Astrocyte (in vitro differentiated cells and primary cell): ENCODE measurements around the gene USP44. TPM values are rescaled to one million over a fixed set of nuclear protein-coding genes. Genes with fewer than 3 reads are reported as not detected.

Experiments used
- DNase-seq: peaks from one replicate; pipeline ENCODE4 v3.0.0-alpha.2; 2010; ENCODE audit warnings: low read depth
- FAIRE-seq: peaks from 2 replicates; lab custom pipeline; 2011; peaks lifted over from hg19 to GRCh38; lab: Jason Lieb, UNC
- H2AFZ ChIP-seq: 2 replicates; pipeline ENCODE4 v1.6.0; 2012; ENCODE audit warnings: low read depth, low read length, inconsistent platforms
- H3K27ac ChIP-seq: 2 replicates; pipeline ENCODE4 v1.5.1; 2011; ENCODE audit warnings: low read depth, low read length, inconsistent platforms
- H3K27me3 ChIP-seq: 2 replicates; pipeline ENCODE4 v1.6.0; 2011; ENCODE audit warnings: low read length, inconsistent platforms; ENCODE audit not compliant: insufficient read depth
- H3K36me3 ChIP-seq: 2 replicates; pipeline ENCODE4 v1.5.1; 2011; ENCODE audit warnings: low read length, inconsistent platforms; ENCODE audit not compliant: insufficient read depth
- H3K4me1 ChIP-seq: 2 replicates; pipeline ENCODE4 v1.5.1; 2011; ENCODE audit warnings: low read length, inconsistent platforms; ENCODE audit not compliant: insufficient read depth
- H3K4me2 ChIP-seq: 2 replicates; pipeline ENCODE4 v1.6.0; 2012; ENCODE audit warnings: low read length, inconsistent platforms
- H3K4me3 ChIP-seq: 2 replicates; pipeline ENCODE4 v1.5.1; 2011; ENCODE audit warnings: low read depth, mild to moderate bottlenecking, low read length, inconsistent platforms; ENCODE audit not compliant: insufficient read depth
- H3K79me2 ChIP-seq: 2 replicates; pipeline ENCODE4 v1.6.0; 2012; ENCODE audit warnings: mild to moderate bottlenecking, low read length, inconsistent platforms; ENCODE audit not compliant: insufficient read depth
- H3K9ac ChIP-seq: 2 replicates; pipeline ENCODE4 v1.6.0; 2012; ENCODE audit warnings: mild to moderate bottlenecking, low read length, inconsistent platforms
- H3K9me3 ChIP-seq: 2 replicates; pipeline ENCODE4 v1.5.1; 2012; ENCODE audit warnings: low read depth, mild to moderate bottlenecking, low read length, inconsistent platforms; ENCODE audit not compliant: insufficient read depth
- H4K20me1 ChIP-seq: 2 replicates; pipeline ENCODE4 v1.6.0; 2012; ENCODE audit warnings: low read length, inconsistent platforms; ENCODE audit not compliant: insufficient read depth
- H3K27ac Mint-ChIP-seq: one replicate; pipeline ENCODE4 v1.8.0; 2021; ENCODE audit warnings: mild to moderate bottlenecking, mixed read lengths; ENCODE audit not compliant: unreplicated experiment
- H3K27me3 Mint-ChIP-seq: one replicate; pipeline ENCODE4 v1.8.0; 2021; ENCODE audit warnings: low read depth, mixed read lengths; ENCODE audit not compliant: unreplicated experiment
- H3K36me3 Mint-ChIP-seq: one replicate; pipeline ENCODE4 v1.8.0; 2021; ENCODE audit warnings: low read depth, mixed read lengths; ENCODE audit not compliant: unreplicated experiment
- H3K4me1 Mint-ChIP-seq: one replicate; pipeline ENCODE4 v1.8.0; 2021; ENCODE audit warnings: low read depth, mixed read lengths; ENCODE audit not compliant: unreplicated experiment
- H3K4me3 Mint-ChIP-seq: one replicate; pipeline ENCODE4 v1.8.0; 2021; ENCODE audit warnings: mild to moderate bottlenecking, moderate library complexity, mixed read lengths; ENCODE audit not compliant: unreplicated experiment
- H3K9me3 Mint-ChIP-seq: one replicate; pipeline ENCODE4 v1.8.0; 2021; ENCODE audit warnings: mild to moderate bottlenecking, mixed read lengths; ENCODE audit not compliant: unreplicated experiment
- CTCF ChIP-seq: IDR thresholded peaks from 2 replicates; pipeline ENCODE4 v1.5.1; 2011; ENCODE audit warnings: low read depth, mild to moderate bottlenecking, inconsistent platforms, low read length, moderate library complexity; ENCODE audit not compliant: insufficient read depth
- EZH2 ChIP-seq: IDR thresholded peaks from 2 replicates; pipeline ENCODE4 v1.6.1; 2012; ENCODE audit warnings: mild to moderate bottlenecking, low read length, inconsistent platforms; ENCODE audit not compliant: insufficient read depth
- total RNA-seq: library from RNA; stranded (reverse); gene quantifications from 2 replicates; pipeline ENCODE4 v1.2.1, GENCODE V29; 2021

USP44 gene
- total RNA-seq, 1 donor from 2014 or later: 5.4 TPM

- H3K27ac ChIP-seq: no peak overlapping the region
- no peak overlapping the region for H2AFZ ChIP-seq
- H3K4me3 ChIP-seq: no peak overlapping the region
- no peaks in the 10 kb centered on the region for H3K4me1 ChIP-seq
- no peaks in the 10 kb centered on the region for H3K9me3 ChIP-seq
- no peaks in the 10 kb centered on the region for H3K36me3 ChIP-seq
- DNase-seq (no peak), FAIRE-seq (no peak)
- Mint-ChIP-seq H3K36me3 (no peaks in the 10 kb centered on the region), H3K27me3 (no peaks in the 10 kb centered on the region), H3K9me3 (no peaks in the 10 kb centered on the region), H3K27ac (no peak overlapping the region), H3K4me3 (no peak overlapping the region), H3K4me1 (peaks cover 8% of the 10 kb centered on the region)
- no peak overlapping the region for H3K9ac ChIP-seq
- no peak overlapping the region for H3K4me2 ChIP-seq
- no peaks in the 10 kb centered on the region for H4K20me1 ChIP-seq
- H3K27me3 ChIP-seq: no peaks in the 10 kb centered on the region
- H3K79me2 ChIP-seq: no peaks in the 10 kb centered on the region
- TF ChIP-seq CTCF (no peak), EZH2 (no peak)
Measured at GRCh38 chr12:95590775-95591174, 39.5 kb upstream of the USP44 start.

DNA sequence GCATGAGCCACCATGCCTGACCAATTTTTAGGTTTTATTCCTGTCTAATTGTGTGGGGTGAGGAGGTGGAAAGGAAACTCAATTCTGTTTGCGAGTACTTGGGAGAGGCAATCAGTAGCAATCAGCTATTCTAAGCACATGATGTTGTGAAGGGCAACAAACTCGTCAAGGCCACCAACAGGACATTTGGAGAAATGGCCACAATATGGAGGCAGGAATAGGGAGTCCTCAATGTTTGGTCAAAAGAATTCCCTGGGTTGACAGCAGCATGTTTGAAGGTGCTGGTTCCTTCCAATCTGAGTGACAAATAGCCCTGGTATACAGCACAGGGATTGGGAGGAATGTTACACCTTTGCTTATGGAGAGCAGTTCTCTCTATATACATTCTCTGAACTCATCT lies 32.7 kb upstream of the USP44 start:
- Mint-ChIP-seq H3K4me1 (no peaks in the 10 kb centered on the region), H3K4me3 (no peak overlapping the region), H3K27ac (no peak overlapping the region), H3K9me3 (no peaks in the 10 kb centered on the region), H3K36me3 (no peaks in the 10 kb centered on the region), H3K27me3 (no peaks in the 10 kb centered on the region)
- DNase-seq (no peak), FAIRE-seq (no peak)
- TF ChIP-seq EZH2 (no peak), CTCF (no peak)
- Histone ChIP-seq H3K4me3 (no peak overlapping the region), H3K36me3 (no peaks in the 10 kb centered on the region), H3K4me1 (no peaks in the 10 kb centered on the region), H3K4me2 (no peak overlapping the region), H4K20me1 (no peaks in the 10 kb centered on the region), H3K27ac (no peak overlapping the region), H2AFZ (no peak overlapping the region), H3K9me3 (no peaks in the 10 kb centered on the region), H3K27me3 (no peaks in the 10 kb centered on the region), H3K9ac (no peak overlapping the region), H3K79me2 (no peaks in the 10 kb centered on the region)

DNA sequence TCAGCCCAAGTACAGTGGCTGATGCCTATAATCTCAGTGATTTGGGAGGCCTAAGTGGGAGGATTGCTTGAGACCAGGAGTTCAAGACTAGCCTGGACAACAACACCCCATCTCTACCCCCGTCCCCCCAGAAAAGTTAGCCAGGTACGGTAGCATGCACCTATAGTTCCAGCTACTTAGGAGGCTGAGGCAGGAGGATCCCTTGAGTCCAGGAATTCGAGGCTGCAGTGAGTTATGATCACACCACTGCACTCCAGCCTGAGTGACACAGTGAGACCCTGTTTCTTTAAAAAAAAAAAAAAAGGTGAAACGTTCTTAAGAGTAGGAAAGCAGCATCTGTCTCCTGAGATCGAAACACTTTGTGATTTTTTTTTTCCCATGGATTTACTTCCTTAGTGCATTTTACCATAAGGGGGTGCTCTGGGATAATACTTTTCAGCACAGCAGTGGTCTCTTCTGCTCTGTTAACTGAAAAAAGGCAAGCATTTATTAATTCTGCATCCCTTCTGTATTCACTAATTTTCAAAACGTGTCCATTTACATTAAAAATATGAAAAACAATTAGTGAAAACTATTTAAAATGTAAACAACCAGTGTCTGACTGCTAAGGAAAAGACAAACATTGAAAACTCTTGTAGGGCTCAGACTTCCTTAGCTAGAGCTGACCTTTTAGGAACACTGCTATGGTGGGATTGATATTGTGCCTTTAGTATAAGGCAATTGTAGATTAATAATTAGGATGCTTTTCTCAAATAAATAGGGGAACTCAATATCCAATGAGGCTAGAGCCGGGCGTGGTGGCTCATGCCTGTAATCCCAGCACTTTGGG lies 31.2 kb upstream of the USP44 start:
- Histone ChIP-seq H3K27ac (no peak overlapping the region), H3K36me3 (no peaks in the 10 kb centered on the region), H4K20me1 (no peaks in the 10 kb centered on the region), H3K79me2 (no peaks in the 10 kb centered on the region), H3K27me3 (peaks cover 4% of the 10 kb centered on the region), H3K4me1 (no peaks in the 10 kb centered on the region), H3K9ac (no peak overlapping the region), H3K9me3 (no peaks in the 10 kb centered on the region), H2AFZ (no peak overlapping the region), H3K4me3 (no peak overlapping the region), H3K4me2 (no peak overlapping the region)
- FAIRE-seq (no peak), DNase-seq (peak; percentile 22)
- H3K36me3 Mint-ChIP-seq: no peaks in the 10 kb centered on the region
- no peak overlapping the region for H3K4me3 Mint-ChIP-seq
- H3K9me3 Mint-ChIP-seq: no peaks in the 10 kb centered on the region
- H3K27ac Mint-ChIP-seq: no peak overlapping the region
- H3K27me3 Mint-ChIP-seq: no peaks in the 10 kb centered on the region
- no peaks in the 10 kb centered on the region for H3K4me1 Mint-ChIP-seq
- no peak for TF ChIP-seq EZH2
- TF ChIP-seq CTCF: peak; percentile 66
